ENCODE measurements around the gene HOXC10. TPM values are rescaled to one million over a fixed set of nuclear protein-coding genes. Genes with fewer than 3 reads are reported as not detected.

The HOXC10 gene
- total and polyA plus RNA-seq, 7 donors, result not detected

- DNase-seq, result no peak
- H3K27ac ChIP-seq, result no peak within 1 kb of the TSS
Measured at GRCh38 chr12:53938326-53939140, 46.4 kb upstream of the HOXC10 start, which contains the start of gene HOXC13. Gene HOXC13, plus strand, starts transcription at chr12:53938831. Its CDS starts 76 bp downstream, at chr12:53938907.

DNA sequence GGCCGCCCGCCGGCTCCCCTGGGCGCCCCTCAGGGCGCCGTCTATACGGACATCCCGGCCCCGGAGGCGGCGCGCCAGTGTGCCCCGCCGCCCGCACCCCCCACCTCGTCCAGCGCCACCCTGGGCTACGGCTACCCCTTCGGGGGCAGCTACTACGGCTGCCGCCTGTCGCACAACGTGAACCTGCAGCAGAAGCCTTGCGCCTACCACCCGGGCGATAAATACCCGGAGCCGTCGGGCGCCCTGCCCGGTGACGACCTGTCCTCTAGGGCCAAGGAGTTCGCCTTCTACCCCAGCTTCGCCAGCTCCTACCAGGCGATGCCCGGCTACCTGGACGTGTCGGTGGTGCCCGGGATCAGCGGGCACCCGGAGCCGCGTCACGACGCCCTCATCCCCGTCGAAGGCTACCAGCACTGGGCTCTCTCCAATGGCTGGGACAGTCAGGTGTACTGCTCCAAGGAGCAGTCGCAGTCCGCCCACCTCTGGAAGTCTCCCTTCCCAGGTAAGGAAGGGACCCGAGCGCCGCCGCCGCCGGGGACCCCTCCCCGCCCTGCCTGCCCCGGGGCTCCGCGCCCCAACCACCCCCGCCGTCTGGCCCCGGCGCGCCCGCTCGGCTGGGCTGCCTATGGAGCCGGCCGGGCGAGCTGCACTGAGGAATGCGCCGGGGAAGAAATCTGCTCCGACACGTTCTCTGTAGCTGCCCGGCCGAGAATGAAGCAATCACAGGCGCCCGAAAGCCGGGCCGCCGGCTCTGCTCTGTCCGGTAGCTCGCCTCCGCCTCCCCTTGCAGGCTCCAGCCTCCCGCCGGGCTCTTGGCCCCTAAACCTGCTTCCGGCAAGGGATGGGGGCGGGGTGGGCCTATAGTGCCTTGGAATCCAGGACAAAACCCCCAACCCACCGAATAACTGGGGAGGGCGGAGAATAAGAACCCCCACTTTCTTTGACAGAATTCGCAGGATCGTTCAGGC, 45.5 kb upstream of the HOXC10 start:
- TF ChIP-seq POLR2AphosphoS5 (IDR thresholded peaks at IDR 0.05) (no peak), CTCF (IDR thresholded peaks at IDR 0.05) (no peak), POLR2A (IDR thresholded peaks at IDR 0.05) (no peak)
- peaks cover 67 to 100% (median 97%) of the 10 kb centered on the region in 3 donors for H3K27me3 ChIP-seq
- peaks cover 0 to 30% (median 24%) of the 10 kb centered on the region in 4 donors for H3K4me1 ChIP-seq
- no peaks in the 10 kb centered on the region for H3K9me3 ChIP-seq
- H3K27ac ChIP-seq, result no peak overlapping the region
- WGBS, 2 donors, result 7 to 18% methylated on average over 91 of the region's 91 CpGs
- no peak for DNase-seq
- no peak overlapping the region for H3K4me3 ChIP-seq
- no peaks in the 10 kb centered on the region for H3K36me3 ChIP-seq
- intact Hi-C loops (cut with DNase I), result no loop called here

More at GRCh38 chr12:53938326-53939140, 46.4 kb upstream of the HOXC10 start, which contains the start of gene HOXC13:
- Histone ChIP-seq H3K4me3 (no peak within 1 kb of the TSS), H3K36me3 (no peaks in the 10 kb centered on the region), H3K27me3 (peaks cover 64 to 100% (median 97%) of the 10 kb centered on the region in 3 donors), H3K9me3 (no peaks in the 10 kb centered on the region), H3K4me1 (peaks cover 0 to 30% (median 24%) of the 10 kb centered on the region in 4 donors)
- WGBS, 2 donors, result 6 to 24% methylated on average over 56 of the region's 56 CpGs
- intact Hi-C loops (cut with DNase I), result no loop called here
- TF ChIP-seq EP300 (IDR thresholded peaks at IDR 0.05) (no peak), POLR2A (IDR thresholded peaks at IDR 0.05) (no peak), CTCF (IDR thresholded peaks at IDR 0.05) (no peak), POLR2AphosphoS5 (IDR thresholded peaks at IDR 0.05) (no peak)

GRCh38 chr12:53940443-53941014, 44.4 kb upstream of the HOXC10 start:
- Histone ChIP-seq H3K27ac (no peak overlapping the region), H3K9me3 (no peaks in the 10 kb centered on the region), H3K27me3 (peaks cover 70 to 100% (median 98%) of the 10 kb centered on the region in 3 donors), H3K4me3 (no peak overlapping the region), H3K36me3 (no peaks in the 10 kb centered on the region), H3K4me1 (peaks cover 0 to 28% (median 24%) of the 10 kb centered on the region in 4 donors)
- whole genome bisulfite sequencing, 2 donors, result 9 to 22% methylated on average over 9 of the region's 9 CpGs
- intact Hi-C loops (cut with DNase I), result no loop called here
- DNase-seq, result no peak
- TF ChIP-seq POLR2A (IDR thresholded peaks at IDR 0.05) (no peak), POLR2AphosphoS5 (IDR thresholded peaks at IDR 0.05) (no peak), CTCF (IDR thresholded peaks at IDR 0.05) (no peak)

GRCh38 chr12:53941187-53941586, 43.8 kb upstream of the HOXC10 start:
- no peak for DNase-seq
- Histone ChIP-seq H3K27ac (no peak overlapping the region), H3K4me3 (no peak overlapping the region), H3K9me3 (no peaks in the 10 kb centered on the region), H3K4me1 (peaks cover 0 to 25% (median 20%) of the 10 kb centered on the region in 4 donors), H3K27me3 (peaks cover 77 to 100% (median 98%) of the 10 kb centered on the region in 3 donors), H3K36me3 (no peaks in the 10 kb centered on the region)
- intact Hi-C loops (cut with DNase I), result no loop called here
- TF ChIP-seq EP300 (IDR thresholded peaks at IDR 0.05) (no peak), POLR2AphosphoS5 (IDR thresholded peaks at IDR 0.05) (no peak), CTCF (IDR thresholded peaks at IDR 0.05) (no peak), POLR2A (IDR thresholded peaks at IDR 0.05) (no peak)
